GM19351 (cell line): ENCODE data around the gene ACACA.

Experiments
- ATAC-seq: cut with Tn5 transposase; IDR thresholded peaks from one replicate; pipeline ENCODE4 v1.9.1; 2021; ENCODE audit warnings: mild to moderate bottlenecking, moderate library complexity; ENCODE audit not compliant: unreplicated experiment

Gene ACACA

GRCh38 chr17:37246085-37246484, 160.6 kb downstream of the ACACA start:
- ATAC-seq, result no peak

DNA sequence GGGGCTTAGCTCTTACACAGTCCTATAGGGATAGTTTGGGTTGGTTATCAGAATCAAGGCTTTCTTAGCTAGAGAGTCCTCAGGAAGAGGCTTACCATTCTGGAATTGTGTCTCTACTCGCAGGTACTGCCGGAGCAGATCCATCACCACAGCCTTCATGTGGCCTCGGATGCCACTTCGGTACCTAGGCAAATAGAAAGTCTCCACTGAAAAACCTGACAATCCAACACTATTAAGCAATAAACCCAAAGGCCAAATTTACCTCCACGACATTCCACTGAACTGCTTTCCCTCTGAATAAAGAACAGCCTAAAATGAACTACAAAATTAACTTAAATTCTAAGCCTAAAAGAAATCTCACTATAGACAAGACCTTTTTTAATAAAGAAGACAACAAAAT, 166.3 kb downstream of the ACACA start:
- no peak for ATAC-seq

- no peak for ATAC-seq
These were observed 166.8 kb downstream of the ACACA start for GRCh38 chr17:37239690-37240334.

DNA sequence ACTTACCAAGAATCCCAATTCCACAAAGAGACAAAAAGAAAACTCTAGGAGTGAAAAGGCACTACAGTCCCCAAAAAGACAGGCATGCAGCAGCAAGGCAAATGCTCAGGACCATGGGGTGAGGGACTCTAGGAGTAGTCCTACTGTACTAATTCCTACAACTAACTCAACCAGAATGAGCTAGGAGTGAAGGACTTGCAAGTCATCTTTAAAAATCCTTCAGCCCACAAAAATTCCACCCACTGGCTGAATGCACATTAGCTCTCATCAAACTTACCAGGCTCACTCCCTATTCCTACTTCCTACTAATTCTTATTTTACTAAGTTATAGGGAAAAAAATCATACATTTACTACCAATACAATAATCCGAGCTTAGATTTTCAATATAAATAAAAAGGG, 172.5 kb downstream of the ACACA start:
- ATAC-seq, result no peak

DNA sequence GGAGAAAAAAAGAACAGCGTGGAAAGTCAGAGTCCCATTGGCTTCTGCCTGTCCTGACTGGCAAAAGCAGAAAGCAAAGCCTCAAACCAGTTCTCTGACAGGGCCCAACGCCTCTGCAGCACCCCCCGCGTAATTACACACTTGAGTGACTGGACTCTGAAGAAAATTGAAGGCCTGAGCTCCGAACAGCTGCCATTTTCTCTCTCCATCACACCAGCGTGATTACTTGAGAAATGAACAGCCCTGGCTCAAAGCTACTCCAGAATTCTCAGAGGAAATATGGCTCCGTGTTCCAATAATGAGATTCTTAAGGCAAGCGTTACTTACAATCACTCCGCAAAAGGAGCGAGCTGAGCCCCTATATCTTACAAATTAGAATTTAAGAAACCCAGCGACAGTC, 173.6 kb downstream of the ACACA start:
- ATAC-seq, result no peak

GRCh38 chr17:37231887-37232286, 174.7 kb downstream of the ACACA start:
- no peak for ATAC-seq

DNA sequence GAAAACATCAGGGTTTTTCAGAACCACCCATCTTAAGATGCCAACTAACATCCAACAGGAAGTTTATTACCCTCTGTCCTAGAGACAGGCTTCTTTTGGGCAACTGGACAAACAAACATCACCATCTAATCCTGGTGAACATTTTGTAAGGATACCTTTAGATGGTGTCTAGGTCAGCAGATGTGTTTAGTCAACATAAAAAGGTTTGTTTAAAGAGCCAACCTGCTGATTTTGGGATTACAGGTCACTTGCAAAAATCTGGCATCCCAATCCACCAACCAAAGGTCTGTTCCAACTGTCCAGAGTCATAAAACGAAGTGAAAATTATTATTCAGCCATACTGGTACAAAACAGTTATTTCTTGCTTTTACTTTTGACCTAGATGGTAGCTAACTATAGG, 176.0 kb downstream of the ACACA start:
- ATAC-seq, result no peak

DNA sequence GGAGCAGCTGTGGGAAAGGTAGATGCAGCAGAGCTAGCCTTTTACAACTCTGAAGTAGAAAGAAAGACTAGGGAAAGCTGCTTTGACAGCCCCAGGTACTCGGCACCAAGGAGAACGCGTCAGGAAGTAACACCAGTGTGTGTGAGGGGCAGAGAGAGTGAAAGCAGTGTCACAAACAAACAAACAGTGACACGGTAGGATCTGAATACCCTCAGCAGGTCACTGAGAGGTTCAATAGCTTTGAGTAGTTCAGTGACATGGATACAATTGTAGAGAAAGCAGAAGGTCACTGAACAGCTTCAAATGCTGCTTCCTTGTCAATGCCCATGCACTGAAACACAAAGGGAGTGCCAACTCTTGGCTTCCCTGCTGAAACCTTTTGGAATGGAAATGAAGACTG, 181.2 kb downstream of the ACACA start:
- no peak for ATAC-seq

GRCh38 chr17:37221865-37222264, 184.8 kb downstream of the ACACA start:
- no peak for ATAC-seq

GRCh38 chr17:37220607-37220953, 186.1 kb downstream of the ACACA start:
- no peak for ATAC-seq

DNA sequence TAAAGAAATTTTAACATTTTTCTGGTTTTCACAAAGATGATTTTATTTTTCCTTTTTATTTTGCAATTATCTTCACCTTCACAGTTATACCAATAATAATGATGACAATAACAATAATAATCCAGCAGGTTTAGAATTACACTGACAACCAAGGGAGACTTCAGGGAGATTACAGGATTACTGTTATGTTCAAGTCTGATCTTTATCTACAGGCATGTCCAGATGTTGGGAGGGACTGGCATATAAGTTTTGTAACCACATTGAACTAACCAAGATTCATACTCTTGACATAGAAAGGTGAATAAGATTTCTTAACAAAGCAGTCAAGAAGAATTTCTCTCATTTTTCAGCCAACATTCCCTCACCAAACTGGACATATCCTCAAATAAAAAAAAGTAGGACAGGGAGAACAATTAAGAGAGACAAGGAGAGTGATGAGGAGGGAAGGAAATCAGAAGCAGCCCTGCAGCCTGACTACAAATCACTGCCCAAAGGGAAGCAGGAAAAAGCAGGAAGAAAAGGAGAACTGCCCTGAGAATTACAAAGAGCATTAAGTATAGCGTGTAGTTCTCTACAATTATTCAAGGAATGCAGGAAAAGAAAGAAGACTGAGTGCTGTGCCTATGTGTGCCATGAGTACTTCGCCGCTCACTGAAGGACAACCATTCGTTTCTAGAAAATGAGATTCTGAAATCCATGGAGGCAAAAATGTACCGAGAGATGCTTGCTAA, 186.6 kb downstream of the ACACA start:
- no peak for ATAC-seq

- ATAC-seq, result no peak
These were observed 187.8 kb downstream of the ACACA start for GRCh38 chr17:37218849-37219248.

DNA sequence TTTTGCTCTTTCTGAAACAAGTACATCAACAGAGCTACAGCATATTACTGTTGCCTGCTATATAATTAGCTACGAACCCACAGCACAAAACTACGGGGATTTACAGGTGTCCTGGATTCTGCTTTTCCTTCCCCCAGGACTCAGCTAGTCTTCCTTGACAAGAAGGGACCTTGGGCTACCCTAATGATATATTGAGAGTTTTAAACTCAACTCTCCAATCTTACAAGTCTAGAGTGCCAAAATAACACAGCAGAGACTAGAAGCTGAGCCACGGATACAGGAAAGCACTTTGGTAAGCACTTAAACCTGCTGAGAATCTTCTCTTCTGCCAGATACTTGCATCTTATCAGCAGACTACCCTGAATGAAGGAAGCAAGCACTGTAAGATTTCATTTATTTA, 192.2 kb downstream of the ACACA start:
- ATAC-seq, result no peak

DNA sequence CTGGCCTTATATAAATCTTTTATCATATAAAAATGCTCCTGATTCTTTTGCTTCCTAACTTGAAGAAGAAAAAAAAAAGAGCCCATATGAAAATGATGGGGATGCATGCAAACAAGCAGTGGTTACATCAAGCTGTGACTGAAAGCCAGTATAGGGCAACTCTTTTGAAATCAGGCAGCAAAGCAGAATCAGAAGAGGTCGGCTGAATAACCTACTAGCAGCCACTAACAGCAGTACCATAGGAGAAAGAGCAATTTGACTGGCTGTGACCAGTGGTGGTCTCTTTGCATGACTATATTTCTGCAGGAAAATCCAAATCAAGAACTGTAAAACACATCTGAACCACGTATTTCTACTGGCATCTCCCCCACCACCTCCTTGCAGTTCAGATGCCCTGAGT, 192.7 kb downstream of the ACACA start:
- no peak for ATAC-seq

DNA sequence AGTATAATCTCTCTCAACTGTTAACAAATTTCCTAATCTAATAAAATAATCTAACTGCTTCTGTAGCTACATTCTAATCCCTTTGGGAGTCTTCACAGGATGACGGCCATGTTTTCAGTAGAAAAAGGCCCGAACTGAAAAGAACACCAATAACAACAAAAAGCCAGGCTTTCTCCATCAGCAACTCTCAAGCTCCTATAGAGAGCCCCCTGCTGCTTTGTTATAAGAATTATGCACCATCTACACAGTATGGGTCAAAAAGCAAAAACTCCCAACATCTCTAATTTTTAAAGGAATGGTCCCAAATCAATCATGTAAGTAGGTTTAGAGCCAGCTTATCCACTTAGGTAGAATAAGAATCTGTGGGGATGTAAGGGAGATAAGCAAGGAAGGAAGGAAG, 194.5 kb downstream of the ACACA start:
- no peak for ATAC-seq

DNA sequence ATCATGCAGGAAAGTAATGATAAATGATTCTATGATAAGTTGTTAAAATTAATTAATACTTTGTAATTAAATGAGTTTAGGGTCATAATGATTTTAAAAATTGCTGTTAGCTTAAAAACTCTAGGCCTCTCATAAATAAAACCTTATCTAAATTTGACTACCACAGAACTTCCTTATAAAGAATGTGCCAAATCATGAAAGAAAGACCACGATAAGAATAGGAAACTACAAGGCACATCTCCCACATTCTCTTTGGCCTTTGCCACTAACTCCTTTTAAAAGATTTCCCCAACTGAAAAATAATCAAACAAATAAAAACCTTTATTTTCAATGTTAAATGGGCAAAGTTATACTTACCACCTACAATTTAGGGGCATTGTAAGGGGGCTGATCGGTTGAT, 195.5 kb downstream of the ACACA start:
- ATAC-seq, result no peak

- no peak for ATAC-seq
These were observed 199.5 kb downstream of the ACACA start for GRCh38 chr17:37207103-37207502.

GRCh38 chr17:37206299-37206698, 200.3 kb downstream of the ACACA start:
- no peak for ATAC-seq

- no peak for ATAC-seq
These were observed 206.1 kb downstream of the ACACA start for GRCh38 chr17:37200497-37200896.

- ATAC-seq, result no peak
These were observed 209.3 kb downstream of the ACACA start for GRCh38 chr17:37197336-37197735.

- ATAC-seq, result no peak
These were observed 212.4 kb downstream of the ACACA start for GRCh38 chr17:37194208-37194607.

- ATAC-seq, result no peak
These were observed 215.4 kb downstream of the ACACA start for GRCh38 chr17:37191219-37191618.

DNA sequence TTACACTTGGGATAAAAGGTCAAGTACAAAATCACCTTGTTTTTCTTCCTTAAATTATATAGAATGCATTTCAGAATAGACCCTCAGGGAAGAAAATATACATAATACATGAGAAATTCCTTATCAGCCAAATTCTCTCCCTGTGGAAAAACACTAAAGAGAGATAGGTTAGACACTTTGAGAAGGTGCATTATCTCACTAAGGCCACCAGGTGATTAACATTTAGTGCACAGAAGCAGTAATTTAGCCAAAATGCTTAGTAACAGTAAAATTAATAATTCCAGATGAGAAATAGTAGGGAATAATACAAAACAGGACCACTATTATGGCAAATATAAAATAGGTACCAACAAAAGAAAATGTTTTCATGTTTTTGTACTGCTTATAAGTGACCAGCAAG, 216.1 kb downstream of the ACACA start:
- ATAC-seq, result no peak
